Activated naive CD4-positive, alpha-beta T cell treated with anti-CD3 and anti-CD28 coated beads, Interleukin-2, amount 50 U/mL, for 16 hours (primary cell): ENCODE results near the gene GLCE.
"Not testable (repeated sequence)": the region's sequence is repeated elsewhere in the genome, so short reads cannot be mapped to it uniquely, and the experiment has no call there.

Experiments
- DNase-seq: peaks from one replicate; pipeline ENCODE4 v3.0.0-alpha.2; 2020

The GLCE gene

DNA sequence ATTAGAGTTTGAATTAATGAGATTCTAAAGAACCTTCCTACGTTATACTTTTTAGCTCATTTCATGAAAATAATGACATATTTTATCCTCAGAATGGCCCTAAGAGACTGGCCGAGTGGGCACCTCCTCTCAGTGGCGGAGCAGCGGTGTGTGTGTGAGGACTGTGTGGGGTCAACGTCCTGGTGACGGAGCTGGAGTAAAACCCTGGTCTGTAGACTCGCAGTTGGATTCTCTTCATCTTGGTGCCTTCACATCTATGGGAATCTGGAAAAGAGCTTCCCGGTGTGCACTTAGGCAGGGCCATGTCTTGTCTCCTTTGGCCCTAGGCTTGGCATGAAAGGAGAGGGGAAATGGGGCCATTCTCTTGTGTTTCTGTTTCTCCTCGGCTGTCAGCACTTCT, 116.9 kb downstream of the GLCE start:
- no peak for DNase-seq

DNA sequence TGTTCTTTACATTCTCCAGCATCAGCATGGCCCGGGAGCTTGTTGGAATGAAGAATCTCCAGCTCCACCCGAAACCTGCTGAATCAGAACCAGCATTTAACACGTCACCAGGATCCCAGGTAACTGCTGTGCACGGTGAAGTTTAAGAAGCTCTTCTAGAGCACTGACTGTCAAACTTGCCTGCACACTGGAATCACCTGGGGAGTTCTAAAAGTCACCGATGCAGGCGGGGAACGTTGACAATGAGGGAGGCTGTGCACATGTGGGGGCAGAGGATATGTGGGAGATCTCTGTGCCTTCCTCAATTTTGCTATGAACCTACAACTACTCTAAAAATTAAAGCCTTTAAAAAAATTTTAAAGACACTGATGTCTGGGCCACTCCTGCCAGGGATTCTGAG, 119.2 kb downstream of the GLCE start:
- no peak for DNase-seq

DNA sequence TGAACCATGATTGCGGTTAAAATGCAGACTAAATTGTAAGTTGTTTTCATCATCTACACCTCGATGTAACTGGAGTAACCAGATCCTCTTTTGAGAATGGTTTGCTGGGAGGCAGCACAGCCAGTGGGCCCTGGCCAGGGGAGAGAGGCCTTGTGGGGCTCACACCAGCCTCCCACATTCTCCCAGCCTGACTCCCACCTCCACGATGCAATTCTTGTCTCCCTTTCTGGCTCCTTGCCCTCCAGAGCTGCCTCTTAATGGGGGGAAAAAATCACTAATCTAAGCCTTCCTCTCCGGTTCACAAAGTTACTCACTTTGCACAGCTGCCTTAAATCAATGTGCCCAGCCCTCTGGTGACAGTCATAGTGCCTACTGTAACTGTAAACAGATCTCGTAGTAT, 120.3 kb downstream of the GLCE start:
- no peak for DNase-seq

DNA sequence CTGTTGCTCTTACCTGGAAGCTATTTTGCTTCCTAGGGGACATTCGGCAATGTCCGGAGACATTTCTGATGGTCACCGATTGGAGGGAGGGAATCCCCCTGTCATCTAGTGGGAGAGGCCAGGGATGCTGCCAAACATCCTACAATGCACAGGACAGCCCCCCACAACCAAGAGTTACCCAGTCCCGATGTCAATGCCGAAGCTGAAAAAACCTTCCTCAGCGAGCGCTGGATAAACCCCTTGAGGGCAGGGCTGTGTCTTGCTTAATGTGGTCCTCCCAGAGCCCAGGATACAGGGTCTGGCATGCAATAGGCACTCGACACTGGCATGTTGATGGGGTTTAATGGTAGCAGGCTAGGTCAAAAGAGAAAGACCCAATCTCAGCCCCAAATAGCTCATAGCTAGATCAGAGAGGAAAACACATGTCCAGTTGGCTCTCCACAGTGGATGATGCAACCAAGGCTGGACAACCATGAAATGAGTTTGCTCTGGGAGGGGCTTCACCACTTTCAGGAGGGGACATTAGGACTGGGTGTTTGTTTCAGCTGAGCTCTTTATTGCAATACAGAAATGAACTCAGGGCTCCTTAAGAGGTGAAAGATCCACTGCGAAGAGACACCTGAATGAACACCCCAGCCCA, 121.8 kb downstream of the GLCE start:
- no peak for DNase-seq

DNA sequence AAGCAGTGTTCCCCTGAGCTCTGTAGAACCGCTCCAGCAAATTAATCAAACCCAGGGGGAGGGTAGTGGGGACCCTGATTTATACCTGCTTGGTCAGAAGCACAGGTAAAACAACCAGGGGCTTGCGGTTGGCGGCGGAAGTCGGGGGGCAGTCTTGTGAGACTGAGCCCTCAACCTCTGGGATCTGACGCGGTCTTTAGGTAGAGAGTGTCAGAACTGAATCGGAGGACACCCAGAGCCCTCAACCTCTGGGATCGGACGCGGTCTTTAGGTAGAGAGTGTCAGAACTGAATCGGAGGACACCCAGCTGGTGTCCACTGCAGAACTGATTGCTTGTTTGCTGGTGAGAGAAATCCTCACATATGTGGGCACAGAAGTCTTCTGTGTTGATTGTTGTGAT, 125.4 kb downstream of the GLCE start:
- no peak for DNase-seq

DNA sequence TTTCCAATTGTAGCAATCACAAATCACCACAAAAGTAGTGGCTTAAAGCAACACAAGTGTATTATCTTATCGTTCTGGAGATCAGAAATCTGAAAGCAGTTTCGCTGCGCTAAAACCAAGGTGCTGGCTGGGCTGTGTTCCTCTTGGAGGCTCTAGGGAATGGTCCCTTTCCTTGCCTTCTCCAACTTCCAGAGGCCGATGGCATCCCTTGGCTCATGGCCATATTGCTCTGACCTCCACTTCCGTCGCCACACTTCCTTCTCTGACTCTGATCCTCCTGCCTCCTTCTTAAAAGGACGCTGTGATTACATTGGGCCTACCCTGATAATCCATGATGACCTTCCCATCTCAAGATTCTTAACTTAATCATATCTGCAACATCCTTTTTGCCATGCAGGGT, 127.6 kb downstream of the GLCE start:
- no peak for DNase-seq

DNA sequence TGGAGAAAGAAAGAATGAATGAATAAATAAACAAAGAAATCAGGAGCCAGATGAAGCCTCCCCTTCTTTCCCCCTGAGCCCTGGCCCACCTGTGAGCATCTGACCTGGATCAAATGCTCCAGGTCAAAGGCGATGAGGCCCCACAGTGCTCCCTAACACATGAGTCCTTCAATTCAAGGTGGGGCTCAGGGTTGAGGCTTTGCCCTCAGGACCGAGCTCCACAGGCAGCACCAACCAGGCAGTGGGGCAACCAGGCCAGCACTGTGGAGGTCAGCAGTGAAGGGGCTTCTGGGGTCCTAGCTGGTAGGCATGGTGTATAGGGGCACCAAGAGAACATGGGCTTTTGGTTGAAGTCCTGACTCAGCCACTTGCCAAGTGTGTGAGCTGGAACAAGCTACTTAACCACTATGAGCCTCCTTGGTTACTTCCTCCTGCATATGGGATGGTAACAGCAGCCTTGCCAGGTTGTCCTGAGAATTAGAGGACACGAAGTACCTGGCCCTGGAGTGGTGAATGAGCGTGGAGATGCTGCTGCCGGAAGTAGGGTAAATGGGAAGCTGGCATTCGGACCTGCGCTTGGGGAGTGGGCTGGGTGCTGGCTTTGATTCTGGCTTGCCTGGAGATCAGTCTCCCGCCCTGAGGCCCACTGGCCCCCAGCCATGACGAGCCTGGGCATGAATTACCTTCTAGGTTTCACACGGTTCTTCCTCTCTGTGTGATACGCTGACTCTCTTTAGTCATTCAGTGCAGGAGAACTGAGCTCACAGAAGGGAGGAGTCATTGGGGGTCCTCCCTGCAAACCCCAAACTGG, 128.3 kb downstream of the GLCE start:
- DNase-seq, result no peak

DNA sequence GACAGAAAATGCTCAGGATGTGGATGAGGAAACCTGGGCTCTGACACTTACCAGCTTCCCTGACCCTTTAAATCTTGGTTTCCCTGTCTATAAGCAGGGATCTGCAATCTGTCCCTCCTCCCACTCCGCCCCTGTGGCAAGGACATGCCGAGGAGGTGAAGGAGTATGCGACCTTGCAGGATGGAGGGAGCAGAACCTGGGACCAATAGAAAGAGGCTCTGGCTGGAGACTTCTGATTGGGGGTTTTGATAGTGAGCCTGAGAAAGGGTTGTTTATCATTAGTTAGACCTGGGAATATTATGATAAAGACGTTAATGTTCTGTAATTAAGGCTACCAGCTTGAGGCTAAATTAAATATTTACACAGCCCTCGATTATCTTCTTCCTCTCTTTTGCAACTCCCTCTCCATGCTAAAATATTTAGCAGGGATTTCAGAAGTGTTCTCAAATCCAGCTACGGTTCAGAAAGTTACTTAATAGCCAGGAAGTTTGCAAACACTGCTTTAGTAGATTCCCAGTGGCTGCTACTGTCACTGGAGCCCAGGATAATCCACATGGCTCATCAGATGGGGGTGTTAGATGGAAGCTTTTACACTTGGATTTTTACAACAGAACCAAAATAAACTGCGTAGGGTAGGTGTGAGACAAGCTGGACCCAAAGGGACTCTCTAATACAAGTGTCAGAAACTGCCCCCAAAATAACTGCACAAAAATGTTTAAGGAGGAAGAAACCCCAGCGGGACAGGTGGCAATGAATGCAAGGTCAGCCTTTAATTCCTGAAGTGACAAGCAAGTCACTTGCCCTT, 129.1 kb downstream of the GLCE start:
- DNase-seq, result no peak

DNA sequence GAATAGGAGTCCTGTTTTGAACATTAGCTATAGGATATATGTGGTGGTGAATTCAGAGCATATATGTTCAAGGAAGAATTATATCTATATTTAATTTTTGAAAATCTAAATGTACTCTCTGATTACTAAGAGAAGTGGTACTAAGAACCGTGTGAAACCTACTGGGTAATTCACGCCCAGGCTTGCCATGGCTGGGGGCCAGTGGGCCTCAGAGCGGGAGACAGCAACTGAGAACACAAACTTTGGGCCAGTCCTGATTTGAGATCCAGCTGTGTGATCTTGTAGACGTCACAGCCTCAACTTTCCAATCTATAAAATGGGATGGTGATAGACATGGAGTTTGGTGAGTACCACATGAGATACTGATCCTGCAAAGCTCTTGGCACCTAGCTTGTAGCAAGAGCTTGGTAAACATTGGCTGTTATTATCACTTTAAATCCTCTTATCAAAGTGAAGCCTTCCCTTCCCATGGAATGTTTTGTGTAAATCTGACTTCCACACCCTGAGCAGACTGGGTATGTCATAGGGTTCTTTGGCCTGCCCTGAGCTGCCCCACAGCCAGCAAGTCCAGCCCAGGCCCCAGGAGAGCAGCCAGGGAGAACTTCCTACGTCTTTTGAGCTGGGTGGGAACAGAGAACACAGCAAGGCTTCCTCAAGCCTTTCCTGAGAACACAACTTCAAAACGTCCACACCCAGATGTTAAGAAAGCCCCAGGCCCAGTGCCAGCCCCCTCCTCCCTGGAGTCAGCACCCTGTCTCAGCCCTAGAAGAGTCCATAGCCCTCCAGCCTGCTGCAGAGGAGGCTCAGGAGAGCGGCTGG, 130.1 kb downstream of the GLCE start:
- no peak for DNase-seq

DNA sequence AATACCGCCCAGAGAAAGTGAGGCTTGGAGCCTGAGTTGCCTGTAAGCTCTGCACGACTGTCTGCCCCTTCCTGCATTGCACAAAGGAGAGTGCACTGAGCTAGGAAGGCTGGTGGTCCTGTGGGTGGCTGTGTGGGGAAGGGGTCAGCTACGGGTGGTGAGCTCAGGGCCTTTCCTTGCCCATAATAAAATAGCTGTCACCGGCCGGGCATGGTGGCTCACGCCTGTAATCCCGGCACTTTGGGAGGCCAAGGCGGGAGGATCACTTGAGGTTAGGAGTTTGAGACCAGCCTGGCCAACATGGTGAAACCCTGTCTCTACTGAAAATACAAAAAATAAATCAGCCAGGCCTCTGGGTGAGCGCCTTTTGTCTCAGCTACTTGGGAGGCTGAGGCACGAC, 131.2 kb downstream of the GLCE start:
- not testable (repeated sequence) for DNase-seq

DNA sequence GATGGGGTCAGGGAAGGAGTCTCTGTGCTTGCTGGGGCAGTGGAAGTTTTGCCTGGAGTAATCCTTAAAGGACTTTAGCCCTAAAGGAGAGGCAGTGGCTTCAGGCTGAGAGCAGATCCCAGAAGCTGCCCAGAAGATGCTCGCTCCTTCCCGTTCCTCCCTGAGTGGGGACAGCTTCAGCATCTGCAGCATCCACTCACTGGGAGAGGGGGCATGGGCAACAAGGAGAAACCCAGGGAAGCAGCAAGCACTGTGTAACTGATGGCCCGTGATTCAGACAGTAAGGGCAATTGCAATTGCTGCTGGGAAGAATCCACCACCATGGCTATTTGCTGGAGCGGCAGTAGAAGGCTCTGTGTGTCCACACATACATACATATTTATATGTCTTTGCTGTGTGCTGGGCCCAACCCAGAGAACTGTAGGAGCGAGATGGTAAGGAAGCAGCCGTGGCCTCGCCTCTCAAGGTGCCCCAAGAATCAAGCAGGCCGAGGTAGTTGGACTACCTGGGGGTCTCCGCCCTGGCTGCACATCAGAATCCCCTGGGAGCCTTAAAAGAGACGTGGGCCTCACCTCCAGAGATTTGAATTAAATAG, 132.5 kb downstream of the GLCE start:
- no peak for DNase-seq

DNA sequence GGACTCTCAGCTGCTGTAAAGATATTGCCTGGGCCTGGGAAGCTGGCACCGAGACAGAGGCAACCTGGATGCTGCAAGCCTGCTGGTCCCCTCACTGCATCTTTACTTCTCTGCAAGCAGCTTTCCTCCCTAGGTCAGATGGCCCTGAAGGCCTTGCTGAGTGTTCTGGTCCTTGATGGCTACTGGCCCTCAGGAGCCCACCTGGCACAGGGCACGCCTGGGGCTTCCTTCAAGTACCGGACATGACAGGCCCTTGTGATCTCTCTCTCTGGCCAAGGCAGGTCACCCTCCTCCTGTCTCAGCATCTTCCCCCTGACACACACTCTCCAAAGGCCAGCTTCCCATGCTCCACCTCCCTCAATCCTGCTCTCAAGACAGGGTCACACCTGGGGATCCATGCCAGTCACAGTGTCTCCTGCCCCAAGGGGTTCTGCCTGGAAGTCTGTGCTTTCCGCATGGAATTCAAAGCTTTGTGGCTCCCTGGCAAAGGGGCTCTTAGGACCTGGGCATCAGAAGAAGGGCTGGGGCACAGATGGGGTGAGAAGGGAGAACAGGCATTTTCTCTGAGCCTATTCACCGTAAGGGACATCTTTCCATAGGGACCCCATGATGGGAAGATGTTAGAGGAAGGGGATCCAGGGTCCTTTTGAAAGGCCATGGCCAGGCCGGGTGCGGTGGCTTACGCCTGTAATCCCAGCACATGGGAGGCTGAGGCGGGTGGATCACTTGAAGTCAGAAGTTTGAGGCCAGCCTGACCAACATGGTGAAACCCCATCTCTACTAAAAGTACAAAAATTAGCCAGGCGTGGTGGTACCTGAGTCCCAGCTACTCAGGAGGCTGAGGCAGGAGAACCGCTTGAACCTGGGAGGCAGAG, 133.5 kb downstream of the GLCE start:
- no peak for DNase-seq

DNA sequence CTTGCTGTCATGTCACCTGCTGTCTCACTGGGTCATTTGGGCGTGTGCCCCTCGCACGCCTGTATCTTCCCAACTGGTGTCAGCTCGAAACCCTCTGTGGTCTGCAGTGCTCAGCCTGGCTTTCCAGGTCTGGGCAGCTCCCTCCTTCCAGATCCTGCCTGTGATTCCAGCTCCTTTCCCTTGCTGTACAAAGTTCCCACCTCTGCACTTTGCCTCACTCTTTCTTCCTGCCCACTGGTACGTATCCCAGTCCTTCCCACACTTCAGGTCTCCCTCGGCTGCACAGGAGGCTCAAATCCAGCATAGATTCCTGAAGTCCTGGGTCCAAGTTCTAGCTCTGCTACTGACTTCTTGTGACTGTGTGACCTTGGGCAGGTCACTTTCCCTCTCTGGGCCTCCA, 136.2 kb downstream of the GLCE start:
- no peak for DNase-seq

DNA sequence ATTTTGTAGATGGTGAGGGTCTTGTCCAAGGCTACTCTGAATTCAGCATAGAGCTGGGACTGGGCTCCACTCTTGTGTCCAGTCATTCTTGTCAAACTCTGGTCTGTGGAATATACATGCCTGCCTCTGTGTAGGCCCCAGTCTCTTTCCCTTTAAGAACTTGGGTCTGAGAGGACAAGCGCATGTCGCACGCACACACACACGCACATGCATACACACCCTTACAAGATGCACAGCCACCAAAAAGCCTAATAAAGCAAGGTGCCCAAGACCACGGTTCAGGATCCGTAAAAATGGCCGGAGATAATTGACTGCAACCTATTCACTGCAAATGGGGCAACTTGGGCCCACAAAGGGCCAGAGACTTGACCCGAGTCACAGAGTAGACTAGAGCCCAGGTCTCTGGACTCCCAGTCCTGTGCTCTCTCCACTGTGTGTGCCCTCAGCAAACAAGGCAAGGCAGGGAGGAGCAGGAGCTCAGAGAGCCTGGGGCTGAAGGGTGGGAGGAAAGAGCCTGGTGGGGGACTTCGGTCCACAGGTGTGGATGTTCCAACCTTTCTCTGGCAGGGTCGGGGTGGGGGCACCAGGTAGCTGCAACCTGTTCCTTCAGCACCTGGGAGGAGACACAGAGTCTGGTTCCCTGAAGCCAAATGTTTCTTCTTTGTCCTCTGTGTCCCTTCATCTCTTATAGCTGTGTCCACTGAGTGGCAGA, 137.4 kb downstream of the GLCE start:
- DNase-seq, result no peak

DNA sequence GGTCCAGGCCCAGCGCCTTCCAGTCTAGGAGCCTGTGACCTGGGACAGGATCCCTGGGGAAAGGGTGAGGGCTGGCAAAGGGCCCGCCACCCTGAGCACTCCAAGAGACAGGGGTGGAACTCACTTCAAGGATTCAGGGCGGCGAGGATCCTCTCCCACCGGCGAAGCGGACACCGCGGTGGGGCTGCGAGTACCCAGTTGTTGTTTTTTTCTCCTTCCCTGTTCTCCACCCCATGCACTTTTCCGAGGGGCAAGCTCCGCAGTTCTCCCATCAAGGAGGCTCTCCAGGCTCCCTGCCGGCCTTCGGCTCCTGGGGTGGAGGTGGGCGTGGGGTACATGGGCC, 137.9 kb downstream of the GLCE start:
- DNase-seq, result no peak

DNA sequence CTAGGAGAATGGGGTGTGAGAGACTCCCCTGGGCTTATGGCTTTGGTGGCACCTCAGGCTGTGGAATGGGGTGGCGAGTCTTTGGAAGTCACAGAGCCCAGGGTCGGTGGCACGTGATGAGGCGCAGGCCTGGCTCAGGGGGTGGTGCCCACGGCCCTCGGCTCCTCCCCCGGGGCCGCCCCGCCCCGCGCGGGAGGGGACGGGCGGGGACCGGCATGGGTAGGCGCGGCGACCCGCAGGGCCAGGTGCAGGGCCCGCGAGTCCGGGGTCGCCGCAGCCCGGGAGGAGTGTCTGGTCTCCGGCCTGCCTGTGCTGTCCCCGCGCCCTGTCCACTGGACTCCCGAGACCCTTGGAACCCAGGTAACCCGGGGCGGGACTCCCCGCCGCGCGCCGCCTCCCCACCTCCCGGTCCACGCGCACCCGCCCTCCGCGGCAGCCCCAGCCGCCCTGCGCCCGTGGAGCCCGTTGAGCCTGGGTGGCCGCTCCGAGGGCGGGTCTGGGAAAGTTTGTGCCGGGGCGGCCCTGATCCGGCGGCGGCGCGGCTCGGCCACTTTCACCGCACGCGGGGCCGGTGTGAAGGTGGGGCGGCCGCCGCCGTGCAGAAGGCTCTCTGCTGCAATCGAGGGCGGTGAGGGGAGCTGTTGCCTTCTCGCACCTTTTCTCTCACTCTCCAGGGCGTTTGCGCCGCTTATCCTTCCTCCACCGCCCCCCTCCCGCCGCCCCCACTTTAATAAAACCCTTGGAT, 138.4 kb downstream of the GLCE start, which contains the start of gene PAQR5:
Gene PAQR5 (plus strand): TSS at position 216 of the 745 bp plus-strand sequence. CDS start 61,169 bp downstream, outside the sequence.
- peak; percentile 17 for DNase-seq

DNA sequence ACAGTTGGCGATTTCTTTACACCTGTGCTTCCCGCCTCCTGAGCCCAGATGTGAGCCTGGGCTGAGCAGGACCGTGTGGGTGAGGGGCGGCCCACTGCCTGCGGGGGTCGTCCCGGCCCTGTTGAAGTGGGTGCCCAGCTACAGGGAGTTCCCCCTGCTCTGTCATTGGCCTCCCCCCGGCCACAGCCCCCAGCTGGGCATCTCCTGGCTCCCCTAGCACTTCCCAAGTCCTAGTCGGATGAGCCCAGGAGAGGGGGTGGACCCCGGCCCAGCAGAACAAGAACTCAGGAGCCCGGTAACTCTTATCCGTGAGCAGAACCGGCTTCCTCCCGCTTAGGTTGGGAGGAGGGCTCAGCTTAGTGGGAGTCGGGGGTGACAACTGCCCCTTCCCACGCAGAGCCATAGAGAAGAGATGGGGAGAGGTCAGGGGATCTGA, 139.0 kb downstream of the GLCE start:
- DNase-seq, result no peak

DNA sequence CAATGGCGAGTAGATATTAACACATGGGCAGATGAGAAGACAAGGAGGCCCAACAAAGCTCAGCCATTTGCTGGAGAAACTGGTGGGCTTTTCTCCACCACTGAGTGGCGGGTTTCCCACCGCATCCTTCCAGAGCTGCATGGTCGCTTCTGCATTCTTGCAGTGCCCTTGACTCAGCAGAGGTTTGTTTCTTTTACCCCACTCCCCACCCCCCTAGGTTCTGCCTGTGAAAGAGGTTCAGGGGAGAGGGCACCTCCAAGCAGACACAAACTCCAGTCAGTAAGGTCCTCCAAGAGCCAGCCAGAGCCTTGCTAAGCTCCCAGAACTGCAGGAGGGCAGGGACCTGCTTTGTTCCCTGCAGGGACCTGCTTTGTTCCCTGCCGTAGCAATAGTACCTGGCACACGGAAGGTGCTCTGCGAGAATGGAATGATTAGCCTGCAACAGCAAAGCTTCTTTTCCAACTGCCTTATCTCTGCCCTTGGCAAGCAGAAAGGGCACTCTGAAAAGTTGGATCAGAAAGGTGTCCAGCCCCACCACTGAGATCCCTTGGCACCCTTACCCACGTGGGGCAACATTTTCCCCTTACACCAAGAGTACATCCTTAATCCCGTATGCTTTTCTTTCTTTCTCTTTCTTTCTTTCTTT, 139.6 kb downstream of the GLCE start:
- no peak for DNase-seq

DNA sequence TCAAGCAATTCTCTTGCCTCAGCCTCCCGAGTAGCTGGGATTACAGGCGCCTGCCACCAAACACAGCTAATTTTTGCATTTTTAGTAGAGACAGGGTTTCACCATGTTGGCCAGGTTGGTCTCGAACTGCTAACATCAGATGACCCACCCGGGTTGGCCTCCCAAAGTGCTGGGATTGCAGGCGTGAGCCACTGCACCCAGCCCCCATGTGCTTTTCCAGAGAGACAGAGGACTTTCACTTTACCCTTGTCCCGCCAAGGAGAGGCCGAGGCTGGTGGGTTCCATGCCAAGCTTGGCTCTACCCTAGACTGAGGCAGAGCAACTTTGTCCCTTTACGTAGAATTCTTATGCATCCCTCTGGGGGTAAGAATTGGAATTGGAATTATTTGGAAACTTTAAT, 140.7 kb downstream of the GLCE start:
- DNase-seq, result not testable (repeated sequence)
